ENCODE data around the gene AP4M1.
A peak's percentile ranks its signal among the peaks of the same experiment; 100 is the strongest.

The AP4M1 gene

DNA sequence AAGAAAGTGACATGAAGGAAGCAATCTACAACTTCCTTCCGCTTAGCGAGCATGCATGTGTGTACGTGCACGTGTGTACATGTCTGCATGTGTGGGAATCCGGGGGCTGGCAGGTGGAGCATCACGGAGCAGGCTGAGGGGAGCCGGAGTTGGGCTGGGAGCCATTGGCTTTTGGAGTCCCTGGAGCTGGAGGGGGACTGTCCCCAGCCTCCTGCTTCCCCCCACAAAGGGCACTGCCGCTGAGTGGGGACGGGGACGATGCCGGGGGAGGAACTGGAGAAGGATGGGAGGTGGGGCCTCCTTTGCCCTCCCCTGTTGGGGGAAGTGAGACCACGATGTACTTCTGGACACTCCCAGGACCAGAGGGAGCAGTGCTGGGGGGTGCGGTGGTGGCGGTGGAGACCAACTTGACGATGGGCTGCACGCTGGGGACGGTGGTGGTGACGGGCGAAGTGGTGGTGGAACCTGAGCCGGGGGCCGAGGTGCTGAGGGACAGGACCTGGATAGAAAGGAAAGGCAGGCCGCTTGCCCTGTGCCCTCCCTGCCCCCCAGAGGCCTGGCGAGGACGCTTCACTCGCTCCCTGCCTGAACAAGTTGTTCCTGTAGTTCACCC lies 5.8 kb downstream of the AP4M1 start:
- no peak overlapping the region for H3K4me3 ChIP-seq (ENCODE audit: low read depth, low read length)

DNA sequence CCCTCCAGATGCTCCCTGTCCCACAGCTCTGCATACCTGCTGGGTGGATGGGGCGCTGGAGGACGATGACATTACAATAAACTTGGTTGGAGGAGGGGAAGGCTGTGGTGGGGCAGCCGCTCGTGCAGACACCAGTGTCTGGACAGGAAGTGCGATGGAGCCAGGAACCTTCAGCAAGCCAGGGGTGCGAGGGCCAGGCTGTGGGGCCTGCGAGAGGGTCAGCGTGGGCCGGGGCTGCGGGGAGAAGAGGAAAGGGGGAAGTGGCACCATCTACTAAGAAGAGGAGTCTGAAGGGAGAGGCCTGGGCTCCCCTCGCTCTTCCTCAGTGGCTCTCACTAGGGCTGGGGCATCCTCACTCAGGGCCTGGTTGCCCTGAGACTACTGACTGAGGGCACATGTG lies 6.4 kb downstream of the AP4M1 start:
- no peak overlapping the region for H3K4me3 ChIP-seq (ENCODE audit: low read depth, low read length)

DNA sequence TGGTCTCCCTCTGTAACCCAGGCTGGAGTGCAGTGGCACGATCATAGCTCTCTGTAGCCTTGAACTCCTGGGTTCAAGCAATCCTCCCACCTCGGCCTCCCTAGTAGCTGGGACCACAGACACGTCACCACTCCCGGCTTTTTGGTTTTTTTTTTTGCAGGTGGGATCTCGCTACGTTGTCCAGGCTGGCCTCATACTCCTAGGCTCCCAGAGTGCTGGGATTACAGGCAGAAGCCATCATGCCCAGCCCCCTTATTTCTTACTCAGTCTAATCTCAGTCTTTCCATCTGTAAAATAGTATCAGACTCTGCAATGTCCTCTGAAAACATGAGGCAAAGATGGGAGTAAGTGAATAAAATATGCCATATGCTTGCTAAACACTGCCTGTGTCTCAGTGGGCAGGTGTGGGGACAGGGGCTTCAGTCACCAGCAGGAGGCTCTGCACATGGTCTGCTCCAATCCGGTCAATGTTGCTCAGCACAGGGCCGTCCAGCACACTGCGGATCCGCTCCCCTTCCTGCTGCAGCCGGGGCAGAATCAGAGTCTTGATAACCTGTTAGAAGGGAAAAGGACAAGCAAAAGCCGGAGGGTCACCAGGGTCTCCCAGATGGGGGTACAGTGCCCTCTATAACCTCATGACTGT lies 8.2 kb downstream of the AP4M1 start:
- no peak overlapping the region for H3K4me3 ChIP-seq (ENCODE audit: low read depth, low read length)

DNA sequence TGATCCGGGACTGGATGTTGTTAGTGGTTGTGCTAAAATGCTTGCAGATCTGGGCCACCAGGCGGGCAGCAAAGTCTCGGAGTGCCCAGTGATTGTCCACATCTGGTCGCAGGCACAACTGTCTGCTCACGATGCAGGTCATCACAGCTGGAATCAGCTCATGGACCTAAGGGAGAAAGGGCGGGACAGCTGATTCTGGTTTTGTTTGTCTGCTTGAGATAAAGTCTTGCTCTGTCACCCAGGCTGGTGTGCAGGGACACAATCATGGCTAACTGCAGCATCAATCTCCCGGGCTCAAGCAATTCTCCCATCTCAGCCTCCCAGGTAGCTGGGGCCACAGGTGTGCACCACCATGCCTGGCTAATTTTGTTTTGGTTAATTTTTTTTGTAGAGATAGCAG lies 9.7 kb downstream of the AP4M1 start:
- H3K4me3 ChIP-seq (ENCODE audit: low read depth, low read length), result no peak overlapping the region

DNA sequence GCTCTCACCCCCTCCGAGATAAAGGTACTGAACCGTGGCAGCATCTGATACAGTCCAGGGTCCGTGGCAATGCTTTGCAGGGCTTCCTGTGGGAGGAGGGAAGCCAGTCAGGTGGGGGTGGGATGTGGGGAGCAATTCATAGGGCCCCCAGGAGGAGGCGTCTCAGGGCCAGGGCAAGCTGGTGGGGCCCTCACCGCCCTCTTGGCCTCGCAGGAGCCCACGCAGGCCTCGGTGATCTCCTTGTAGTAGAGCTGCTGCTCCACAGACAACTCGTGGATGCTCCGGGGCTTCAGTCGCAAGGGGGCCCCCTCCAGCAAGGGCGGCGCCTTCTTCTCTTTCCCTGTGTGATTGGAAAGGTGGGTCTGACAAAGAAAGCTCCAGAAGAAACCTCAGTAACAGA lies 10.5 kb downstream of the AP4M1 start:
- no peak overlapping the region for H3K4me3 ChIP-seq (ENCODE audit: low read depth, low read length)

DNA sequence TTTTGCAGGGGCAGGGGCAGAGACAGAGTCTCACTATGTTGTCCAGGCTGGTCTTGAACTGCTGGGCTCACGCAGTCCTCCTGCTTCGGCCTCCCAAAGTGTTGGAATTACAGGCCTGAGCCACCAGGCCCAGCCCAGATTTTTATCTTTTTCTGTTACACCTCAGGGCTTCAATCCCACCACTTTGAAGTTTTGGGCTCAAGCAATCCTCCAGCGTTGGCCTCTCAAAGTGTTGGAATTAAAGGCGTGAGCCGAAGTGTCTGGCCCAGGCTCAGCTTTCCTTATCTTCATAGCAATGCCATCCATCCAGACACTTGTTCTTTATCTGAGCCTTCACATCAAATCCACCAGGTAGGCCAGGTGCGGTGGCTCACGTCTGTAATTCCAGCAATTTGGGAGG lies 13.6 kb downstream of the AP4M1 start:
- no peak overlapping the region for H3K4me3 ChIP-seq (ENCODE audit: low read depth, low read length)

DNA sequence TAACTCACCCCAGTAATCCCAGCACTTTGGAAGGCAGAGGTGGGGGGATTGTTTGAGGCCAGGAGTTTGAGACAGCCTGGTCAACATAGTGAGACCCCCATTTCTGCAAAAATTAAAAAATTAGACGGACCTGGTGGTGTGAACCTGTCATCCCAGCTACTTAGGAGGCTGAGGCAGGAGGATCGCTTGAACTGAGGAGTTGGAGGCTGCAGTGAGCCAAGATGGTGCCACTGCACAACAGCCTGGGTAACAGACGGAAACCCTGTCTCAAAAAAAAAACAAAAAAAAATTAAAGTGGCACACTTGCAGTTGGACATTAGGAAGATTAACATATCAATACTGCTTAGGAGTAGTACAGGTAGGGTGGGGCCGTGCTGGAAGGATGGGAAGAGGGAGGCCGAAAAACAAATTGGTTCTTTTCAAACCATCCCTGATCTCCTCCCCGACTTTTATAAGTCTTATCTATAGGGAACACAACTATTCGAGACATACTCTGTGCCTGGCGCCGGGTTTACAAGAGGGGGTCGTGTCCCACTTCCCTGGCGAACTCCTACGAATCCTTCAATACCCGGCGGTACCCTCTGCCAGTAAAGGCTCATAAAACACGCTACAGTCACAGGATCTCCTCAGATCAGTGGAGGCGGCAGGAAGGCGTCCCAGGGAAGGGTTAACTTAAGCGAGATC lies 17.1 kb downstream of the AP4M1 start:
- peak overlapping the region; percentile 96 for H3K4me3 ChIP-seq (ENCODE audit: low read depth, low read length)

DNA sequence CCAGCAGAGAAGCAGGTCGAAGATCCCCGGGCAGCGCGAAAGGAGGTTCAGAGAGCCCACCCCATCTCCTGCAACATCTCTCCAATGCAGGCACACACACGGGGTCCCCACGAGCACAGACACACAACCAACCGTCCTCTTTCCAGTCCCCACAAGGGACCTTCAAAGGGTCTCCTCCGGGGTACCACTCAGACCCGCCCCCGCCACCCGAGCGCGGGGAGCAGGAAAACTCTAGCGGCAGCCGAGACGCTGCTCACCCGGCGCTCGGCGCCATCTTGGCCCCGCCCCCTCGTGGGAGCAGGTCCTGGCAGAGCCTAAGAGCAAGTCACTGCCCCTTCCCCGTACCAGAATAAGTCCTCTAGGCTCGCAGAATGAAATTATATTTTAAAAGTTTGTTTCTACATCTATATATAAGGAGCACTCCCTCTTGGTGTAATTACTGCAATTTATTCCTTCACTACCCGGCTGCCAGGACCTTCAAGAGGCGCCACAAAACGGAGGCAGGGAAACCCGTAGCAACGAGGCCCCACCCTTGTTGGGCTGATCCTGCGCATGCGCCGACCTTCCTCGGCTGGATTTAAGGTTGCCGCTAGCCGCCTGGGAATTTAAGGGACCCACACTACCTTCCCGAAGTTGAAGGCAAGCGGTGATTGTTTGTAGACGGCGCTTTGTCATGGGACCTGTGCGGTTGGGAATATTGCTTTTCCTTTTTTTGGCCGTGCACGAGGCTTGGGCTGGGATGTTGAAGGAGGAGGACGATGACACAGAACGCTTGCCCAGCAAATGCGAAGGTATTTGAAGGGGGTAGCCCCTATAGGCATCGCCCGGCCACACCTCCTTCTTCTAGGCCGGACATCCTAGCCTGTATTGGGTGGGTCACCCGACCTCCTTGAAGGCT lies 17.9 kb downstream of the AP4M1 start, which contains the start of the genes CNPY4 and TAF6:
CNPY4 (plus strand) TSS at position 563 of the 898 bp plus-strand sequence; CDS start at position 674, 111 bp downstream.
TAF6 (minus strand) TSS at position 287 of the 898 bp plus-strand sequence. CDS start 5,149 bp downstream, outside the sequence.
- H3K4me3 ChIP-seq (ENCODE audit: low read depth, low read length), result peak within 1 kb of the TSS; percentile 96

DNA sequence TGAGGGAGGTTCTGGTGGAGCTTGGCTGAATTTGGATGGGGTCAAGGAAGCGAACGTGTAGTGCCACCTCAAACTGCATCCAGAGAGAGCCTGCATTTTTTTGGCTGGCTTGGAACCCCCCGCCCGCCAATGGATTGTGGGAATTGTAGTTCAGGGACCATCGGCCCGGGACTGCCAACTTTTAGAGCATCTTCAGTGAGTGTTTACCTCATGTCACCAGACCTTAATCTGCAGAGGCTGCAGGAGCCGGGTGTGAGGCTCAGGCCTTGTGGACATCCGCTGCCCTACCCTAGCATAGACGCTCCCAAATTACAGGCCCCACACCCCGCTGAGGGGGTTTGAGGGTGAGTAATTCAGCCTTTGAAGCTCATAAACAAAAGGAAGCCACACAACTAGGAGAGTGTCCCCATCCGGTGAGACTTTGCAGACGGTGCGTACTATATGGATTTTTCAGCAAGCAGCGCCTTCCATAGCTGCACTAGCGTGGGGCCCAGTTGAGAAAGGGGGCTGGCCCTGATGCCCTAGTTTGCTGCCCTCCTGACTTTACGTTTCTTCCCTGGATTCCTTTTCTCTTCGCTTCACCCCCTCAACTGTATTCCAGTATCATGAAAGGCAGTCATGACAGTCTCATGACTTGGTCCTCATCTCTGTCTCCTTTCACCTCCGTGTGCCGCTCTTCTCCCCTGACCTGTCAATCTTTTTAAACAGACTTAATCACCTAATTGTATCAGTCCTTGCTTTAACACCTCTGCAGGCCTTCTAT lies 18.7 kb downstream of the AP4M1 start:
- peak overlapping the region; percentile 96 for H3K4me3 ChIP-seq (ENCODE audit: low read depth, low read length)

DNA sequence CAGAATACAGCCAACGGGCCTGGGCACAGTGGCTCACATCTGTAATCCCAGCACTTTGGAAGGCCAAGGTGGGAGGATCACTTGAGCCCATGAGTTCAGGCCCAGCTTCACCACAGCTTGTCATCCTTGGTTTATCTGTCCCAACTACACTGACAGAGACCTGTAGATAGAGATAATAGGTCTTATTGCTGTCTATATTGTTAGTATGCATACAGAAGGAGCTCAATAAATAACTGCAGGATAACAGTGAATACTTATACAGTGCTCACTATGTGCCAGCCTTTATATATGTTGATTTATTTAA lies 19.2 kb downstream of the AP4M1 start:
- no peak overlapping the region for H3K4me3 ChIP-seq (ENCODE audit: low read depth, low read length)

DNA sequence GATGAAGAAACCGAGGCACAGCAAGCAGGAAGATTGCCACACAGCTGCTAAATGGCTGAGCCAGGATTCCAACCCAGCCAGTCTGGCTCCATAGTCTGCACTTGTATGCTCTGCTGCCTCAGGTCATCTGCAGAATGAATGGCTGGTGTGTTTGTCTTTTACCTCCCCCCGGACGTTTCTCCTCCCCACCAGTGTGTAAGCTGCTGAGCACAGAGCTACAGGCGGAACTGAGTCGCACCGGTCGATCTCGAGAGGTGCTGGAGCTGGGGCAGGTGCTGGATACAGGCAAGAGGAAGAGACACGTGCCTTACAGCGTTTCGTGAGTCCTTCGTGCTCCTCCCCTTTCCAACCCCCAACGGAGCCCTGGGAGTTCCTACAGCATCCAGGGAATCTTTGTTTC lies 20.6 kb downstream of the AP4M1 start:
- H3K4me3 ChIP-seq (ENCODE audit: low read depth, low read length), result no peak overlapping the region

DNA sequence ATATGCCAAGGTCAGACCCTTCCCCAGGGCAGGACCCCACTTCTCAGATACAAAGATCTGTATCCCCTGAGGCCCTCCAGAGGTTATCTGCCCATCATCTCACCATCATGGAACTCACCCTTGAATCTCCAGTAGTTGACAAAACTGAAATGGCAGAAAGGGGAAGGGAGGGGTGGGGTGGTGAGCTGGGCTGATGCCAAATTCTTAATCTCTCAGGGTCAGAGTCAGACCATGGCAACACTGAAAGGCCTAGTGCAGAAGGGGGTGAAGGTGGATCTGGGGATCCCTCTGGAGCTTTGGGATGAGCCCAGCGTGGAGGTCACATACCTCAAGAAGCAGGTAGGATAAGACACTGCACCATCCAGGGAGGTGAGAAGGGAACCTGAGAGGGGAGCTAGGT lies 21.1 kb downstream of the AP4M1 start:
- H3K4me3 ChIP-seq (ENCODE audit: low read depth, low read length), result no peak overlapping the region

DNA sequence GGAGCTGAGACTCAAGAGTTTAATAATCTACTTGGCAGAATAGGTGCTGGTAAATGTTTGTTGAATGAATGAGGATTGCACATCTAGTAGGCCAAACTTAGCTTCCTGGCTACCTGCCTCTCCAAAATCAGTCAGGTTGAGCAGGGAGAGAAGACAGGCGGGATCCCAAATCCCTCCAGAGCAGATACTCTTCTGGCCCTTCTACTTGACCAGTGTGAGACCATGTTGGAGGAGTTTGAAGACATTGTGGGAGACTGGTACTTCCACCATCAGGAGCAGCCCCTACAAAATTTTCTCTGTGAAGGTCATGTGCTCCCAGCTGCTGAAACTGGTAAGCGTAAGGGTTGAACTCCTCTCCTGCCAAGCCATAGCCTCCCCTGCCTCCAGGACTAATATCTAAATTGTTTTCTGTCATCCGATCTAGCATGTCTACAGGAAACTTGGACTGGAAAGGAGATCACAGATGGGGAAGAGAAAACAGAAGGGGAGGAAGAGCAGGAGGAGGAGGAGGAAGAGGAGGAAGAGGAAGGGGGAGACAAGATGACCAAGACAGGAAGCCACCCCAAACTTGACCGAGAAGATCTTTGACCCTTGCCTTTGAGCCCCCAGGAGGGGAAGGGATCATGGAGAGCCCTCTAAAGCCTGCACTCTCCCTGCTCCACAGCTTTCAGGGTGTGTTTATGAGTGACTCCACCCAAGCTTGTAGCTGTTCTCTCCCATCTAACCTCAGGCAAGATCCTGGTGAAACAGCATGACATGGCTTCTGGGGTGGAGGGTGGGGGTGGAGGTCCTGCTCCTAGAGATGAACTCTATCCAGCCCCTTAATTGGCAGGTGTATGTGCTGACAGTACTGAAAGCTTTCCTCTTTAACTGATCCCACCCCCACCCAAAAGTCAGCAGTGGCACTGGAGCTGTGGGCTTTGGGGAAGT lies 23.1 kb downstream of the AP4M1 start:
- no peak overlapping the region for H3K4me3 ChIP-seq (ENCODE audit: low read depth, low read length)

DNA sequence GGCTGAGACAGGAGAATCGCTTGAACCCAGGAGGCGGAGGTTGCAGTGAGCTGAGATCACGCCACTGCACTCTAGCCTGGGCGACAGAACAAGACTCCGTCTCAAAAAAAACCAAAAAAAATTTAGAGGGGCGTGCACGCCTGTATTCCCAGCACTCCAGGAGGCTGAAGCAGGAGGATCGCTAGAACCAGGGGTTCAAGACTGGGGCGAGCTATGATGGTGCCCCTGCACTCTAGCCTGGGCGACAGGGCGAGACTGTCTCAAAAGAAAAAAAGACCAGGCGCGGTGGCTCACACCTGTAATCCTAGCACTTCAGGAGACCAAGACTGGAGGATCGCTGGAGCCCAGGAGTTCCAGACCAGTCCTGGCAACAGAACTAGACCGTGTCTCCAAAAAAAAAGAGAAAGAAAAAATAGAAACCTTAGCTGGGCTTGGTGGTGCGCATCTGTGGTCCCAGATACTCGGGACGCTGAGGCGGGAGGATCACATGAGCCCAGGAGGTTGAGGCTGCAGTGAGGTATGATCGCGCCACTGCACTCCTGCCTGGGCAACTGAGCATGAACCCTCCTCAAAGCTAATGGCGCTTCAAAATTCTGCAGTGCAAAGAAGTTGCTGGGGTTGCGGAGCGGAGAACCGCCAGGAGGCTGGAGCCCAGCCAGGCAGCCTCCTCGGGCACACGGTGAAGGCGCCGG lies 24.9 kb downstream of the AP4M1 start:
- H3K4me3 ChIP-seq (ENCODE audit: low read depth, low read length), result peak overlapping the region; percentile 88

DNA sequence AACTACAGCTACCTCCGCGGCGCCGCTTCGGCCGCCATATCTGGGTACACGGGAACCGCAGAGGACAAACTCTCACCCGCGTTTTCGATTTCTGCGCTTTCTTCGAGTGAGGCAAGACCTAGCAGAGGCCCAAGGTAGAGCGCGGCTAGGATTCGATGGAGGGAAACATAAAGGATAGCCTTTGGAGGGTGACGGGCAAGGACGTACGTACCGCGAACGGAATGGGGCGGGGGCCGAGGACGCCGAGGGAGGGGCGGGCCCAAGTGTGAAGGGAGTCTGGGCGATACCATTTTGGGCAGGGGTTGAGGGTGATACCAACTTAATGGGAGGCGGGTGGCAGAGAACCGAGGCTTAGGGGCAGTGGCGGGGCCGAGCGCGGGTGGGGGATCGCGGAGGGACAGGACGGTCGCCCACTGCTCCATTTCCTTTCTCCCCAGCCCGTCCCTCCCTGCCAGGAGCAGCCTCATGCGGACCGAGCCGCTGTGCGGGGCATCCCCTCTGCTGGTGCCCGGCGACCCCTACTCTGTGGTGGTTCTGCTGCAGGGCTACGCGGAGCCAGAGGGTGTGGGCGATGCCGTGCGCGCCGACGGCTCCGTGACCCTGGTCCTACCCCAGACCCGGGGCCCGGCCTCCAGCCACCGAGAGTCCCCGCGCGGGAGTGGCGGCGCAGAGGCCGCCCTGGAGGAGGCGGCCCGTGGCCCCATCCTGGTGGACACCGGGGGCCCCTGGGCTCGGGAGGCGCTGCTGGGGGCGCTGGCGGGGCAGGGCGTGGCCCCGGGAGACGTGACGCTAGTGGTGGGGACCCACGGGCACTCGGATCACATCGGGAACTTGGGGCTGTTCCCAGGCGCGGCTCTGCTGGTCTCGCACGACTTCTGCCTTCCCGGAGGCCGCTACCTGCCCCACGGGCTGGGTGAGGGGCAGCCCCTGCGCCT lies 25.8 kb downstream of the AP4M1 start, which contains the start of gene MBLAC1:
MBLAC1 (plus strand) TSS at position 37 of the 935 bp plus-strand sequence; CDS start at position 466, 429 bp downstream.
- H3K4me3 ChIP-seq (ENCODE audit: low read depth, low read length), result peak within 1 kb of the TSS; percentile 88

DNA sequence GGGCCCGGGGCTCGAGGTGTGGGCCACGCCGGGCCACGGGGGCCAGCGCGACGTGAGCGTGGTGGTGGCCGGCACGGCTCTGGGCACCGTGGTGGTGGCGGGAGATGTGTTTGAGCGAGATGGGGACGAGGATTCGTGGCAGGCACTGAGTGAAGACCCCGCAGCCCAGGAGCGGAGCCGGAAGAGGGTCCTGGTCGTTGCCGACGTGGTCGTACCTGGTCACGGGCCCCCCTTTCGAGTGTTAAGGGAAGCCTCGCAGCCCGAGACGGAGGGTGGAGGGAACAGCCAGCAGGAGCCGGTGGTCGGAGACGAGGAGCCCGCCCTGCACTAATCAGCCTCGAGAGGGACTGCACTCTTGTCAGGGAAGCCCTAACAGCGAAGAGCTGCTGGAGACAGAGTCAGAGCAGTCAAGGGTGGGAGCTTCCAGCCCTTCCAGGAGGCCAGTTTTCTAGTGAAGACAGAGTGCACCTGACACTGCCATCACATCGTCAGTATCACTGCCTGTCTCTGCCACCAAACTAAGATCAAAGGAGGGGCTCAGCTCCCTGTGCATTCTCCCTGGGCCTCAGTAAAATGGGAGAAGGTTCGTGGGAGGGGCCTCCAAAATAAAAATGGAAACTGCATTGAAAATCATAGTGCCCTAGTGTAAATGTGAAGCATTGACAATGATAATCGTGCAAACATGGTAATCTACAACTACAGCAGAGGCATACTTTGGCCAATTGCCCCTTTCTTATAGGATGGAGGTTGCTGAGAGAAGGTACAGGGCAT lies 26.6 kb downstream of the AP4M1 start:
- peak overlapping the region; percentile 88 for H3K4me3 ChIP-seq (ENCODE audit: low read depth, low read length)

DNA sequence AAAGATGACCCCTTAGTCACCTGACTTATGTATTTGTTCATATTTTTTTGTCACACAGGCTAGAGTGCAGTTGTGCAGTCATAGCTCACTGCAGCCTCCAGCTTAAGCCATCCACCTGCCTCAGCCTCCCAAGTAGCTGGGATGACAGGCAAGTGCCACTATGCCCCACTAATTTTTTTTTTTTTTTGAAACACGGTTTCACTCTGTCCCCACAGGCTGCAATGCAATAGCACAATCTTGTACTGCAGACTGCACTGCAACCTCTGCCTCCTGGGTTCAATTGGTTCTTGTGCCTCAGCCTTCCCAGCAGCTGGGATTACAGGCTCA lies 27.2 kb downstream of the AP4M1 start:
- H3K4me3 ChIP-seq (ENCODE audit: low read depth, low read length), result no peak overlapping the region
